ENCODE data around the gene MARCHF5. TPM values are rescaled to one million over a fixed set of nuclear protein-coding genes. Genes with fewer than 3 reads are reported as not detected.

The MARCHF5 gene
- total and polyA plus RNA-seq, 10 of the 15 experiments (the other 5 are each of a cell fraction or from before 2014, with no cell fraction given): 4.8 to 46.8 (median 19.0) TPM

GRCh38 chr10:92328993-92329392 is 38.0 kb downstream of the MARCHF5 start:
- Histone ChIP-seq H3K4me3 (no peak overlapping the region), H3K4me1 (ENCODE audit: control insufficient read depth, insufficient read depth, low read length) (no peaks in the 10 kb centered on the region), H2AFZ (ENCODE audit: control insufficient read depth, low read depth, low read length) (no peak overlapping the region), H3K27me3 (replicated peaks in 1 of 2; ENCODE audit: control insufficient read depth in 2 of 2, insufficient read depth in 2 of 2, low read length in 1 of 2) (no peaks in the 10 kb centered on the region), H3K9me3 (replicated peaks; ENCODE audit: control insufficient read depth, insufficient read depth, low read length) (no peaks in the 10 kb centered on the region), H3K36me3 (ENCODE audit: control insufficient read depth in 2 of 2, insufficient read depth in 2 of 2, low read length in 1 of 2) (no peaks in the 10 kb centered on the region), H3K4me2 (ENCODE audit: control insufficient read depth, insufficient read depth) (no peak overlapping the region), H4K20me1 (ENCODE audit: control insufficient read depth, insufficient read depth) (no peaks in the 10 kb centered on the region), H3K79me2 (ENCODE audit: control insufficient read depth, insufficient read depth, low read length) (no peaks in the 10 kb centered on the region; the same call in 1 of the 2 replicates), H3K27ac (ENCODE audit: control insufficient read depth, insufficient read depth) (no peak overlapping the region), H3K9ac (ENCODE audit: control insufficient read depth, insufficient read depth, low read length) (no peak overlapping the region)
- DNase-seq (ENCODE audit: low read depth, low spot score): no peak
- no TSS peak for BruUV-seq (replicated peaks)
- intact Hi-C loops (cut with micrococcal nuclease; ENCODE audit: unreplicated experiment) (no loop called here), in situ Hi-C loops (cut with MboI) (no loop called here)
- ChIA-PET SMC1A (ENCODE audit: uncharacterized antibody, unreplicated experiment) (no interaction called here), CTCF (no interaction called here), RAD21 (ENCODE audit: unreplicated experiment) (no interaction called here), POLR2A (no interaction called here)
- no peak for ATAC-seq
- TF ChIP-seq E2F4 (IDR thresholded peaks at IDR 0.05; ENCODE audit: low read depth, low read length) (no peak), ZZZ3 (IDR thresholded peaks at IDR 0.05; ENCODE audit: control insufficient read depth, insufficient read length, low read depth) (no peak), JUNB (IDR thresholded peaks at IDR 0.05) (no peak), TCF7 (IDR thresholded peaks at IDR 0.05; ENCODE audit: borderline replicate concordance) (no peak), MTA2 (IDR thresholded peaks at IDR 0.05; ENCODE audit: low read depth) (no peak), E4F1 (IDR thresholded peaks at IDR 0.05; ENCODE audit: borderline replicate concordance, partially characterized antibody) (no peak), PRDM15 (CRISPR knock-in tag; IDR thresholded peaks at IDR 0.05) (no peak), ZBTB33 (IDR thresholded peaks at IDR 0.05) (no peak), BCL11A (IDR thresholded peaks at IDR 0.05; ENCODE audit: low read depth, low read length) (no peak), RB1 (IDR thresholded peaks at IDR 0.05; ENCODE audit: borderline replicate concordance) (no peak), SMC3 (IDR thresholded peaks at IDR 0.05; ENCODE audit: borderline replicate concordance, low read length) (no peak), MYC (IDR thresholded peaks at IDR 0.05; ENCODE audit: insufficient read depth, insufficient read length, insufficient replicate concordance, low read length, severe bottlenecking) (no peak), EP300 (IDR thresholded peaks at IDR 0.05; ENCODE audit: borderline replicate concordance in 1 of 2, control insufficient read depth in 1 of 2, low read depth in 2 of 2, low read length in 2 of 2) (no peak), RFX5 (IDR thresholded peaks at IDR 0.05; ENCODE audit: low read depth, low read length) (no peak)
- FAIRE-seq: peak; percentile 41

Data from GM12878 (cell line).